ENCODE data around the gene B4GALNT3.

Gene B4GALNT3

GRCh38 chr12:565589-566105, 105.9 kb downstream of the B4GALNT3 start:
- TF ChIP-seq, protein P1, sequence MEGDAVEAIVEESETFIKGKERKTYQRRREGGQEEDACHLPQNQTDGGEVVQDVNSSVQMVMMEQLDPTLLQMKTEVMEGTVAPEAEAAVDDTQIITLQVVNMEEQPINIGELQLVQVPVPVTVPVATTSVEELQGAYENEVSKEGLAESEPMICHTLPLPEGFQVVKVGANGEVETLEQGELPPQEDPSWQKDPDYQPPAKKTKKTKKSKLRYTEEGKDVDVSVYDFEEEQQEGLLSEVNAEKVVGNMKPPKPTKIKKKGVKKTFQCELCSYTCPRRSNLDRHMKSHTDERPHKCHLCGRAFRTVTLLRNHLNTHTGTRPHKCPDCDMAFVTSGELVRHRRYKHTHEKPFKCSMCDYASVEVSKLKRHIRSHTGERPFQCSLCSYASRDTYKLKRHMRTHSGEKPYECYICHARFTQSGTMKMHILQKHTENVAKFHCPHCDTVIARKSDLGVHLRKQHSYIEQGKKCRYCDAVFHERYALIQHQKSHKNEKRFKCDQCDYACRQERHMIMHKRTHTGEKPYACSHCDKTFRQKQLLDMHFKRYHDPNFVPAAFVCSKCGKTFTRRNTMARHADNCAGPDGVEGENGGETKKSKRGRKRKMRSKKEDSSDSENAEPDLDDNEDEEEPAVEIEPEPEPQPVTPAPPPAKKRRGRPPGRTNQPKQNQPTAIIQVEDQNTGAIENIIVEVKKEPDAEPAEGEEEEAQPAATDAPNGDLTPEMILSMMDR (IDR thresholded peaks at IDR 0.05; ENCODE audit: low read depth, low read length) = no peak
- no peak for DNase-seq (ENCODE audit: extremely low read depth, low read depth)

- DNase-seq (ENCODE audit: extremely low read depth, low read depth) = no peak
- TF ChIP-seq, protein P1 (IDR thresholded peaks at IDR 0.05; ENCODE audit: low read depth, low read length) = no peak
Measured at GRCh38 chr12:568486-568885, 108.7 kb downstream of the B4GALNT3 start.

DNA sequence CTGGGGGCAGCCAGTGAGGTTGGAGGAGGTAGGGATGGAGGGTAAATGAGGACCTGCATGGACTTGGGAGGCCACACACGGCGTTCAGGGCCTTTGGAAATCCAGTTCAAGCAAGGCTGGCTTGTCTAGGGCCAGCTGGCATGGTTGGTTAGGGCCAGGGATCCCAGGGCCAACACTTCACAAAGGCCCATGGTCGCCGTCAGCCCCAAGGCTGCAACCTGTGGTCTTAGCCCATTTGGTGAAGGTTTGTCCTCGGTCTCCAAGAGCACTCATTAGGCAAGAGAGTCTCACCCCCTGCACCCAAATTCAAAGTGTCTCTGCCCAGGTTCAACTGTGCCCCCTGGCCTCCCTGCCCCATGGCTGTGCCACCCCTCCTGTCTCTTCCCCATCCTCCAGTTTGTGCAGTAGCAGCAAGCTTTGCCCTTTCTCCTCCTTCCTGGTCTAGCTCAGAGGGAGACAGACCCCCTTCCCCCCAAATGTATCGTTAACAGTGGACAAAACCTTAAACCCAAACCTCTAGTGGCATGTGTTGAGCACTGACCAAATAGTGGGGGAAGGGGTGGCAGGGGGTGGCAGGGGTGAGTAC, 109.4 kb downstream of the B4GALNT3 start:
- DNase-seq (ENCODE audit: extremely low read depth, low read depth) = no peak
- TF ChIP-seq, protein P1 (IDR thresholded peaks at IDR 0.05; ENCODE audit: low read depth, low read length) = no peak

- DNase-seq (ENCODE audit: extremely low read depth, low read depth) = peak; percentile 62
- TF ChIP-seq, protein P1 (IDR thresholded peaks at IDR 0.05; ENCODE audit: low read depth, low read length) = peak; percentile 86
Measured at GRCh38 chr12:569803-570434, 110.2 kb downstream of the B4GALNT3 start.

DNA sequence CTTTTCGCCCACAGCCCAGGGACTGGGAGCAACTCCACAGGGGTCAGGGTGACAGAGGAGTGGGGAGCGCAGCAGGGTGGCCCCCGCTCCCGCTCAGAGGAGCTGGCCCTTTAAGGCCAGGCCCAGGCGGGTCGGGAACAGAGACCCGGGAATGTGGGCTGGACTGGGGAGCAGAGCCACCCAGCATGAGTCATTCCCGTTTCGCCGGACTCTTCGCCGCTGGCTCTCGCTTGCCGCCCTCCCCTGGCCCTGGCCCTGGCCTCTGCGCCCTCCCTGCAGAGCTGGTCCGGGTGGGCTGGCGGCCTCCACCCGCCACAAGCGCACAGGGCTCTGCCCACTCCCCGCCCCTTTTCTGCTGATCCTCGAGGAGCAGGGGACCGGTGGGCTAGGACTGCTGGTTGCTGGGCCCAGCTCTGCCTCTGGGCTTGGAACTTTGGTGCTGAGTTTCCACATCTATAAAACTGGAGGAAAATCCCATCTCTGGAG, 110.7 kb downstream of the B4GALNT3 start:
- peak; percentile 57 for DNase-seq (ENCODE audit: extremely low read depth, low read depth)
- TF ChIP-seq, protein P1 (IDR thresholded peaks at IDR 0.05; ENCODE audit: low read depth, low read length) = no peak

DNA sequence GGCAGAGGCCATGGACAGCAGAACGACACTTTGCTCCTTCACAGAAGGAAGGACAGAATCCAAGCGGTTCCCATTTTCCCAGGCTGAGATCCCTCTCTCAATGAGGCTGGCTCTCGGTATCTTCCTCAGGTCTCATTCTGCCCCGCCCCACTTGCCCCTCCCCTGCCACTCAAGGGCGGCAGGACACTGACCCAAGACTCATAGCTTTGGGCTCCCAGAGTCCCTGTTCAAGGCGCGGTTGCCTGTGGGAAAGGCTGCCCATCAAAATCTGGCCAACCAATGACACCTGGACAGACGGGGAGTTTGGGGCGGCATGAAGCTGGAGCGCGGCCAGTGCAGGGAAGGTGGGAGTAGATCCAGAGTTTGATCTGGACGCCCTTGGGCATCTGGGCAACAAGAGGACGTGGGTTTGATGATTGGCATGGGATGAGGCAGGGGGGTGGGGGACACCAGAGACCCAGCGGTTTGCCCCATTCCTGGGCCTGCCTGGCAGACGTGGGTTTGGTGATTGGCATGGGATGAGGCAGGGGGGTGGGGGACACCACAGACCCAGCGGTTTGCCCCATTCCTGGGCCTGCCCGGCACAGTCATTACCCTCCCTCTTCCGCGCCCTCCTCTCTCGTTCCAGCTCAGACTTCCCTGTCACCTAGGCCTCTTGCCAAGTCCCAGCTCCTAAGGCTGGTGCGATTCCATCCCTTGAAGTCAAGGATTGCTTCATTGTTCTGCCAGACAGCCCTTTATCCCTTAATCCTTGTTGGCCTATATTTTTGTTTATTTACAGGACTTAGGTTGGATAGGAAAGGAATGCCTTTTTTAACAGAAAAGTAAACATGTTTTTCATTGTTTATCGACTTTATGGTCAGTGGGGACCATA, 111.4 kb downstream of the B4GALNT3 start:
- DNase-seq (ENCODE audit: extremely low read depth, low read depth) = peak; percentile 79
- TF ChIP-seq, protein P1 (IDR thresholded peaks at IDR 0.05; ENCODE audit: low read depth, low read length) = no peak

Measured in AG09319 (cell line).